GM18499 (cell line): ENCODE data around the gene STIM1.
"Not testable (repeated sequence)": the region's sequence is repeated elsewhere in the genome, so short reads cannot be mapped to it uniquely, and the experiment has no call there.

Experiments
- ATAC-seq: cut with Tn5 transposase; IDR thresholded peaks from one replicate; pipeline ENCODE4 v1.9.1; 2021; ENCODE audit warnings: moderate number of reproducible peaks; ENCODE audit not compliant: insufficient read depth, unreplicated experiment

Gene STIM1

DNA sequence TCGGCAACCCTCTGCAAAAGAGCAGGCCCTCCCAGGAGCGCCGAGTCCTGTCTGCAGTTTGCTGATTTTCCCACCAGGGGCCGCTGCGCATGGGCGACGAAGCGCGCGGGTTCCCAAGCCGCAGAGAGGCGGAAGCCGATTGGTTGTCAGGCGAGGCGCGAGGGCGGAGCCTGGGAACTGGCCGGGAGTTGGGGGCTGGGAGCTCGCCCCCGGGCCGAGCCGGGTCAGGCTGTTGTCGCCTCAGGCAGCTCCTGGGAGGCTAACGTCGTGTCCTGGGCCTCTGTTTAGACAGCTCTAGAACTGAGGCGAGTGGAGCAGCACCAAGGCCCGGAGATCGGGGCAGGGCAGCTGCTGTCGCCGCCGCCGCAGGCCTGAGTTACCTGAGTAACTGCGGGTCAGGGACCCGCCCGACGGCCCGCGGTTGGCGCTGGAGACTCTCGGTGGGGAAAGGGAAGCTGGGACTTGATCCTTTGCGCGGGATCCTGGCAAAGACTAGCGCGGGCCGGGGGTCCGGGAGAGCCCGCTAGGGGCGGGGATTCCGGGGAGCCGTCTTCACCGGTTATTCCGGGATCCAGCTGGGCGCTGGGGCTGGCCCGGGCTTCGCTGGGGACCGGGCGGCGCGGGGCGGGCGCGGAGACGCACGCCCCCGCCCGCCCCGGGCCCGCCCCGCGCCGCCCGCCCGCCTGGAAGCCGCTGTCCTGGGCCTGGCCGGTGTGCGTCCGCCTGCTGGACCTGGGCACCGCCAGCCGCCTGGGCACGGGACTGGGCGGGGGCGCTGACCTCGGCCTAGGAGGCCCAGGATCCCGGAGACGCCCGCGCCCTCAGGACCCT, at the start of gene STIM1:
TSS of gene STIM1 (plus strand) at position 688 of the 831 bp plus-strand sequence. CDS start 607 bp downstream, outside the sequence.
- ATAC-seq = peak; percentile 46

DNA sequence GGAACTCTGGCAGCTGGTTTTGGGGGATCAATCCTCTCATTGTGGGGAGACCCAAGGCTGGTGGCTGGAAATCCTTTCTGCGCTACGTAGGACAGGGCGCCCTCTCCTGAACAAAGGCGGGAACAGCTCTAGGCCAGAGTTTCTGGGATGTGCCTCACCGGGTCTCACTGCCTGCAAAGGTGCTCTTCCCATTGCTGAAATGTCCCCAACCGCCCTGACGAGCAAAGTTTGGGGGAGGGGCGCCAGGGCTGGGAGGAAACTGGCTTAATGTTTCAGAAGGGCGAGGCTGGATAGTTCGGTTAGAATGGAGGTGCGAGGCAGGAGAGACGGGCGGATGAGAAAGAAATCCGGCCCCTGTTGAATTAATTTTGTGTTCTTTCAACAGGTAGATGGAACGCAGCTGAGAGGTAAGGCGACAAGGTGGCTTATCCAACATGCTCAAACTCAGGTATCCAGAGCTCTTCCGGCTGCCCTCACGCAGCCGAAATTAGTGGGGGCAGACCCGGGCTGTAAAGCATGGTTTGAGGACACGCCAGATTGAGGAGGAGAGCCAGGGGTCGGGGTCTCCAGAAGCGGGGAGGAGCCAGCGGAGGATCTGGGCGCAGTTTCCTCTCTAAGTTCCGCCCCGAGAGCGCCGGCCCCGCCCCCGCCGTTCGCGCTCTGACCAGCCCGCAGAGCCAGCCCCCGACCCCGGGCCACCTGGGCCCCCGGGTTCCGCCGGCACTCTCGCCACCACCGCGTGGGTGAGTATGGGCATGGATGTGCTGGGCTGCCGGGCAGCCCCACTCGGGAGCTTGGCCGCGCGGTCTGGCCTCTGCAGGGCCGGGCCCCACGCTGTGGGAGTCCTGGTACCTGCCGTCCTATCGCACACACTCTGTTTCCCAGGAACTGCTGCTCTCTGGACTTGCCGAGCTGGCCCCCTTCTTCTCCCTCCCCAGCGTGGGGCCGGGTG, 47.3 kb upstream of the STIM1 start, which contains the start of gene PGAP2:
TSS of gene PGAP2 (plus strand) at position 652 of the 952 bp plus-strand sequence. CDS start 2,700 bp downstream, outside the sequence.
- ATAC-seq = no peak

DNA sequence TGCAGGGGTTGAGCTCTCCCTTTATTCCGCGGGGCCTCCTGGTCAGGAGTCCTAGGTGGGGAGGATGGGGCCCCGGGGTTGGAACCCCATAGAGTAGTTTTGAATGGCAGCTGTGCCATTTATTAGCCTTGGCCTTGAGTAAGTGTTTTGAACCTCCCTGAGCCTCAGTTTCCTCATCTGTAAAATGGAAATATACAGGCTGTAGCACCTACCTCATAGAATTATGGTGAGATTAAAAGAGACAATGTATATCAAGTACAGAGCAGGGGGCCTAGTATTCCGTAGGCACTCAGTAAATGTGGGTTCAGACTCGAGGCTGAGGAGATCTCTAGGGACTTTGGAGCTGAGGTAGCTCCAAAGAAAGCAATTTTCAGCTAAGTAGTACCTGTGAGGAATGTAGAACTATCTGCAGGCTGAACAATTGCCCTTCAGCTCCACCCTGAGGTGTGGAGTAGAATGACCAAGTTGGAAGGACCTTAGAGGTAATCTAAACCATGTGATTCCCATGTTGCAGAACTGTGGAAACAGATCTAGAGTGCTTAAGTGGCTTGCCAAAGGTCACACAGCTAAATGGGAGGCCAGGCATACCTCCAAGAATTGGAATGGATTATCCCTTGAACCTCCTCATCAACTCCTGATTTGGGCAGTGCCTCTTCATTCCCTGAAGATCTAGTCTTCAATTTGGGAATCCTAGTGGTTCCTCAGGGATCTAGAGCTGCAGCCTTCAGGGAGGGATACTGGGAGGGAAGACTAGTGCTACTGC, 46.4 kb upstream of the STIM1 start:
- peak; percentile 74 for ATAC-seq

DNA sequence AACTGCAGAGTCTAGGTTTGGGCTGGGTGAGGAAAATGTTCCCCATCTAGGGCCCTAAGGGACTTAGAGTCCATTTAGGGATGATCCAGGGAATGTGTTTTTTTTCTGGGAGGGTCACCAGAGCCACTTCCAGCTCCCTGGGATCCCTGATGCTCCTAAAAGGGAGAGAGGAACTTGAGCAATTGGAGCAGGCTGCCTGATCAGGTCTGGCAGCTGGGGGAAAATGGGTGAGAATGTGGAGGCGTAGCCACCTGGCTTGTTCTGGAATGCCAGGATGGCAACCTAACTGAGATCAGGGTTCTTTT, 45.9 kb upstream of the STIM1 start:
- no peak for ATAC-seq

DNA sequence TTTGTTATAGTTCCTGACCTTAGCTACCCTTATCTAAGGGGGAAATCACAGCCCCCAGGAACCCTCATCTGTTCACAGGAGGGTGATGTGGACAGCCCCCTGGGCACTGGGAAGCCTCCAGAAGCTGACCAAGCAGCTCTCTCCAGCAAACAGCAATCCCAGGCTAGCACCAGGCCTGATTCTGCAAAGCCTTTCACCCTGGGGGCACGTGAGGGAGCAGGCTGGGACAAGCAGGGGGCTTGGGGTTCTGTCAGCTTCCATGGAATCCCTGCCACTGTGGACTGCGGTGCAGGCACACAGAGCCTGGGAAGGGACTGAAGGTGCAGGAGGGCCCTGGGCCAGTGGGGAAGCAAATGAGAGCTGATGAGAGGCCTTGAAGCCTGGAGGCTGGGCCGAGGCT, 45.0 kb upstream of the STIM1 start:
- ATAC-seq = no peak

DNA sequence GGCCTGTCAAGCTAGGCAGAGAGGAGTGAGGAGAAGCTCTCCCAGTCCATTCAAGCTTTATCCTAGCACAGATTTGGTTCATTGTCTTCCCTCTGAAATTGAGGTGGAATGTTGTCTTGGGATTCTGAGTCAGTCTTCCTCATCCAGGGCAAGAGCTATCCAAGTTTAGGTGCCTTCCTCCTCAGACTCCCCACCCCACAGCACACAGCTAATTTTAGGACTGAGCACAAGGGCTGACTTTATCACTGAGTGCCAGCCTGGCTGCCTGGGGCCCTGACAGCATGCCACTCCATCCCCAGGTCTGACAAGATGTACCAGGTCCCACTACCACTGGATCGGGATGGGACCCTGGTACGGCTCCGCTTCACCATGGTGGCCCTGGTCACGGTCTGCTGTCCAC, 44.5 kb upstream of the STIM1 start:
- no peak for ATAC-seq

DNA sequence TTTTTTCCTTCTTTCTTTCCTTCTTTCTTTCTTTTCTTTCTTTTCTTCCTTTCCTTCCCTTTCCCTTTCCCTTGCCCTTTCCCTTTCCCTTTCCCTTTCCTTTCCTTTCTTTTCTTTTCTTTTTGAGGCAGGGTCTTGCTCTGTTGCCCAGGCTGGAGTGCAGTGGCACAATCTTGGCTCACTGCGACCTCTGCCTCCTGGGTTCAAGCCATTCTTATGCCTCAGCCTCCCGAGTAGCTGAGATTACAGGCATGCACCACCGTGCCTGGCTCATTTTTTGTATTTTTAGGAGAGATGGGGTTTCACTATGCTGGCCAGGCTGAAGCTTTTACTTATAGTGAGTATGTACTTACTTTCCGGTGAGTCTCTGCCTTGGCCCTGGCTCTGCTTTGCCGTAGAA, 40.6 kb upstream of the STIM1 start:
- not testable (repeated sequence) for ATAC-seq

DNA sequence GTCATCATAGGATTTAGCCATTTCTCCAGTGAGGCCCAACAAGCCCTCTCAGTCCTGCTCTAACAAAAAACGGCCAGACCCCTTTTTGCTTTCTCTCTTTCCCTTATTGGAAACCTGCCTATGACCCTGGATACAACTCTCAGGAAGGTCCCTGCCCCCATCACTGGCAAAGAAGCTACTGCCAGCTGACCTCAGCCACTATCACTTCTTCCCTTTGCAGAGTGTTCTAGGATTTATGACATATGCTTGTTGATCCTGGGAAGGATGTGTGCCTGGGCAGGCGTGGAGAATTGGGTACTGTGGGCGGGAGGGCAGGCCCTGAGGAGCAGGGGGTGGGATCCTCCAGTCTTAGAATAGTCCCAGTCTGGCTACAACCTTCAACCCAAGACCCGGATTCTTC, 39.6 kb upstream of the STIM1 start:
- ATAC-seq = no peak

DNA sequence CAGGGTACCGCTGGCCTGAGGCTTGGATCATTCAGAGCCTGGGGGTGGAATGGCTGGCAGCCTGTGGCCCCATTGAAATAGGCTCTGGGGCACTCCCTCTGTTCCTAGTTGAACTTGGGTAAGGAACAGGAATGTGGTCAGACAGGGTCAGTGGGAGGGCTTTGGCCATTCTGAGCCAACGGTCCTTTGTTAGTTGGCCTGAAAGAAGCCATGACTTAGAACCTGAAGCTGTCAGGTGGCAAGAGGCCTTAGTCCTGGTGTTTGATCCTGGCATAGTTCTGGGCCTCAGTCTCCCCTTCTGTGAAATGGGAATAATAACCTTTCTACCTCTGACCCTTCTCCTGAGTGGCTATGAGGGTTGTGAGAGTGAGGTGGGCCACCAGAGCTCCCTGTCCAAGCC, 38.8 kb upstream of the STIM1 start:
- ATAC-seq = no peak

DNA sequence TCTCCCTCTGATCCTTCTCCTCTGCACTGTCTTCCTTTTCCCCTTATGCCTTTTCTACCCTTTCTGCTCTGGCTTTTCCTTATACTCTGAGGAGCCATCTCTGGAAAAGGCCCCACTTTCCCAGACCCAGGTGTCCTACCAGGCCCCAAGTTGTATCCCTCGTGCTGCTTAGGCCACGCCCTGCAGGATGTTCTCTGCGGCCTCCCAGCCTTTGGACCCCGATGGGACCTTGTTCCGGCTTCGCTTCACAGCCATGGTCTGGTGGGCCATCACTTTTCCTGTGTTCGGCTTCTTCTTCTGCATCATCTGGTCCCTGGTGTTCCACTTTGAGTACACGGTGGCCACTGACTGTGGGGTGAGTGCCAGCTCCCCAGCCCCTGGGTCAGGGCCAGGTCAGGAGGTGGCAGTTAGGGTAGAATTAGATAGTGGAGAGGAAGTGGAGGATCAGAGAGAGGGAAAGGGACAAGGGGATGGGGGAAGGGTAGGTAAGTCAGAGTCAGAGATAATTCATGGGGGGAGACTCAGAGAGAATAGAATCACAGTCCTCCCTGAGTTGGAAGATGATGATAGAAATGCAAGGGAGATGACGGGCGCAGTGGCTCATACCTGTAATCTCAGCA, 38.2 kb upstream of the STIM1 start:
- ATAC-seq = no peak

DNA sequence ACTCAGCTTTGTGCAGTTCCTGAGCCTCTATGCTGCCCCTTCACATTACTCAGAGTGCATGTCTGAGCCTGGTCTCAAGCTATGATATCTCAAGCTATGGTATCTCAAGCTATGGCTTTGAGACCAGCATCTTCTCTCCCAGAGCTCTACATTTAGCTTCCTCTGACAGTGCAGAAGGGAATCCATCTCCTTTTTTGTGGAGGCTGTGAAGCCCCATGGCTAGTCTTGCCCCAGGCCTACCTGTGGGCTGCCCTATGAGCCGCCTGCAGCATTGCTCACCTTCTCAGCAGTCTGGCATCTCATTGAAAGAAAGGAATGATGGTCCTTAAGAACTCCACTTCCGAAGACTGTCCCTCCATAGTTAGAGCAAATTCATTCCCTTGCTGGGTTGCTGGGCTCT, 34.5 kb upstream of the STIM1 start:
- no peak for ATAC-seq

DNA sequence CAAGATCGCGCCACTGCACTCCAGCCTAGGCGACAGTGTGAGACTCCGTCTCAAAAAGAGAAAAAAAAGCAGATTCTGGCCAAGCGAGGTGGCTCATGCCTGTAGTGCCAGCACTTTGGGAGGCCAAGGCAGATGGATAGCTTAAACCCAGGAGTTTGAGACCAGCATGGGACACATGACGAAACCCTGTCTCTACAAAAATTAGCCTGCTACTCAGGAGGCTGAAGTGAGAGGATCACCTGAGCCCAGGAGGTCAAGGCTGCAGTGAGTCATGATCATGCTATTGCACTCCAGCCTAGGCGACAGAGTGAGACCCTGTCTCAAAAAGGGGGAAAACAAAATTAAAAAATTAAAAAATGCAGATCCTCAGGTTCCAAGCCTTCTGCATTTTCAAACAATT, 33.2 kb upstream of the STIM1 start:
- no peak for ATAC-seq

DNA sequence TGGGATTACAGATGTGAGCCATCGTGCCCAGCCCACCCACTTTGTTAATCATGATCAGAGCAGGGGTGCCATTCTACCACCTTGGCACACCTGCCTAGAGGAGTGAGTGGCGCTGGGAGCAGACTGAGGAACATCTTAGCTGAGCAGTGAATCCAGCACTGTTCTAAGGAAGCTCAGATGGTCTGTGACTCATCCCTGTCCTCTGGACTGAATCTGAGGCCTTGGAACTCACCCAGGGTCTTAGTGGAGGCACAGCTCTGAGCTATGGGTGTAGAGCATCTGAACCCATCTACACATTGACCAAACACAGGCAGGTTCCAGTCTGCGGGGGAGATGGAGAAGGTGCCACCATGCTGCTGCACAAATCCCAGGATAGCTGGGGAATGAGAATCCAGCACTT, 32.2 kb upstream of the STIM1 start:
- no peak for ATAC-seq

DNA sequence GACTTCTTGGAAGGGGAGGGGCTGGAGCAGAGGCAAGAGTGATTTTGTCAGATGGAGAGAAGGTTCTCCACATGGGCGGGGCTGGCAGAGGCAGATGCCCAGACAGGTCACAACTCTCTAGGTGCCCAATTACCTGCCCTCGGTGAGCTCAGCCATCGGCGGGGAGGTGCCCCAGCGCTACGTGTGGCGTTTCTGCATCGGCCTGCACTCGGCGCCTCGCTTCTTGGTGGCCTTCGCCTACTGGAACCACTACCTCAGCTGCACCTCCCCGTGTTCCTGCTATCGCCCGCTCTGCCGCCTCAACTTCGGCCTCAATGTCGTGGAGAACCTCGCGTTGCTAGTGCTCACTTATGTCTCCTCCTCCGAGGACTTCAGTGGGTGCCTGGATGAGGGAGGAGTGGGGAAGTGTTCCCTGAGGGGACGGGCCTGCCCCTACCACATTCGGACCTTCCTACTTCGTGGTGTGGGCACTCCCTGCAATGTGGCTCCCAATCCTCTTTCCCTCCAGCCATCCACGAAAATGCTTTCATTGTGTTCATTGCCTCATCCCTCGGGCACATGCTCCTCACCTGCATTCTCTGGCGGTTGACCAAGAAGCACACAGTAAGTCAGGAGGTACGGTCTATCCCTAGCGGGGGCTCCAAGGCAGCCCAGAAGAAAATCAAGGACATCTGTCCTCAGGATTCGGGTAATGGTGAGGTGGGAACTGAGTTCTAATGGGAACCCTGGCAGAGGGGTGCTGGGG, 31.5 kb upstream of the STIM1 start:
- ATAC-seq = no peak

DNA sequence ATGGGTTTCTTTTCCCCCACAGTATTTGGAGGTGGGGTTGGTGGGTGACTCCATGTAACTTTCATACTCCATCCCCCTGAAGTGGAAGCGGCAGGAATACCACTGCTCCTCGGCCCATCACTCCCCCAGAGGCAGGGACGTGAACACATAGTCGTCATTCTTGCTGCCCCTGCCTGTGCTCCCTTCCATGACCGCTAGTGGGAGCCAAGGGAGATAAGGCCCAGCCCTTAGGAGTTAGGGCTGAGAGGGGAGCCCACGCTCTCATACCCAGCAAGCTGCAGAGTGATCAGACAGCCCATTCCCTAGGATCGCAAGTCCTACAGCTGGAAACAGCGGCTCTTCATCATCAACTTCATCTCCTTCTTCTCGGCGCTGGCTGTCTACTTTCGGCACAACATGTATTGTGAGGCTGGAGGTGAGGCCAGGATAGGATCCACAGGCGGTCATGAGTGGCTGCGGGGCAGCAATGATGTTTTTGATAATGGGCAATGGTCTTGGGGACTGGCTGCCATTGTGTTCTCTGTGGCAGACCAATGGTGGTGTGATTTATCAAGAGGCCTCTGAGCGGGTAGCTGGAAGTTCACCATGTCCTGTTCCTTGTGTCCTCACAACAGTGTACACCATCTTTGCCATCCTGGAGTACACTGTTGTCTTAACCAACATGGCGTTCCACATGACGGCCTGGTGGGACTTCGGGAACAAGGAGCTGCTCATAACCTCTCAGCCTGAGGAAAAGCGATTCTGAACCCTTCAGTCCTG, 30.6 kb upstream of the STIM1 start:
- no peak for ATAC-seq

DNA sequence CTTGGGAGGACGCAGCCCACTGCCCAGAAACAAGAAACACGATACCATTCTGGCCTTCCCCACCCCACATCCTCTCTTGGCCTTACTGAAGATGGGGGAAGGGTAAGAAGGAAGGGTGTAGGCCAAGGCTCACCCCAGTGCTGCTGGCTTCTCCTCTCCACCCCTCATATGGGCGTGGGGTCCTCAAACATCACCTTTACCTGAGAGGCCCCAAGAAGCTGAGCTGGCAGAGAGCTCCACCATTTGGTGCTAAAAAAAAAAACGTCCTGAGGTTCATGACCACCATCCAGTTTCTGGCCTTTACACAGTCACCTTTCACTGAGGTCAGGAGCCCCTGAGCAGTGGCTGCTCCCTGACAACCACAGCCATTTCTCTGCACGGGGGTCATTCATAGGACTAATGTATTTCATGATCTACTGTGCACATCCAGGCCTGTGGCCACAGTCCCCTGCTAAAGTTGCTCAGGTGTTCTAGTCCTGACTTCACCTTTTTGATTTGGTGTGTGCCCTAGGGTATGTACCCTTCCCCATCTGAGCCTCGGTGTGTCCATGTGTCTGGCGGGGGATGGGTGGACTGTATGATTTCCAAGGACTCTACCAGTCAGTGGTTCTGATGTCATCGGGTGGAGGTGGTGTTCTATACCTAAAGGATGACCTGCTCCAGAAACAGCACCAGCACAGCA, 29.9 kb upstream of the STIM1 start:
- ATAC-seq = no peak

DNA sequence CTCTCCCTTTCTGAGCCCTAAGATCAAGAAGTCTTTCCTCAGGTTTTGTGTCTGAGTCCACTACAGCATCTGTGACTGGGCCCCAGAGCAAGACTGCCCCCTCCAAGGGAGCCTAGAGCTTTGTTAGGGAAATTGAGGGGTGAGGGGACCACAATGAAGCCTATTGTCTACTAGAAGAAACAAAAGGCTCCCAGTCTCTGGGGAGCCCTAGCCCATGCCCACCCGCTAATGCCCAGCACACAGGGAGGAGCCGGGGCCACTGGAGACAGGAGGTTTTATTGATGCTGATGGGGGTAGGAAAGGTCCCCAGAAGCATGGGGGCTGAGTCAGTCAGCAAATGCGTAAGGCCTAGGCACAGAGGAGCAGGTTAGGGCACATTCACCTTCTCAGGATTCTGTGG, 28.7 kb upstream of the STIM1 start:
- ATAC-seq = no peak
